PFSK-1 (cell line): ENCODE measurements around the gene KIRREL3.

Experiments
- FOXP2 ChIP-seq: optimal IDR thresholded peaks from 2 replicates; pipeline ENCODE3; 2011; ENCODE audit warnings: borderline replicate concordance, control low read depth, inconsistent platforms; ENCODE audit not compliant: insufficient read depth; ENCODE audit errors: extremely low read length, extremely low read depth
- POLR2AphosphoS5 ChIP-seq: IDR thresholded peaks from 2 replicates; pipeline ENCODE4 v1.6.1; 2012; ENCODE audit warnings: low read depth, mild to moderate bottlenecking, control low read depth, low read length, moderate library complexity
- SIN3A ChIP-seq: IDR thresholded peaks from 2 replicates; pipeline ENCODE4 v1.6.1; 2012; ENCODE audit warnings: mild to moderate bottlenecking, low read length, moderate library complexity, borderline replicate concordance; ENCODE audit not compliant: insufficient read depth
- TAF1 ChIP-seq: IDR thresholded peaks from 2 replicates; pipeline ENCODE4 v1.6.1; 2012; ENCODE audit warnings: low read length, control low read depth, borderline replicate concordance; ENCODE audit not compliant: insufficient read depth

DNA sequence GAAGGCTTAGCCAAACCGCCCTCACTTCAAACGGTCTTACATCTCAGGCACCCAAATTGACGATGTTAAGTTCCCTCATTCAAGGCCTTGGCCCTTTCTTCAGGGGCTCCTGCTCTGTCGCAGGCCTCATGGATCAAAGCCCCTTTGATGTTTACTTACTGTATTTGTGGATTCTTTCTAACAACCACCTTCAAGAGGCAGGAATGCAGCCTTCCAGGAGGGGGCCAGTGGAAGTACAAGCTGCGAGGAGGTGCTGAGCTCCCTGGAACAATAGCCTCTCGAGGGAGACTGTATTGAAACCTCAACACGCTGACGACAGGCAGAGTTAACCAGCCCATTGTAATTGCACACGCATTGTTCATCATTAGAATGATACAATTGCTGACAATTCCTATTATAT is 436.0 kb downstream of the KIRREL3 start:
- TF ChIP-seq POLR2AphosphoS5: no peak
- no peak for TF ChIP-seq TAF1
- TF ChIP-seq FOXP2: no peak
- TF ChIP-seq SIN3A: no peak
